SK-N-SH (cell line): ENCODE data around the gene LDHA.

Source experiments
- NFIC ChIP-seq: IDR thresholded peaks from 2 replicates; pipeline ENCODE4 v1.4.0; 2012; ENCODE audit warnings: borderline replicate concordance
- POLR2AphosphoS5 ChIP-seq: IDR thresholded peaks from 2 replicates; pipeline ENCODE4 v1.6.1; 2012; ENCODE audit warnings: low read depth, low read length
- RAD21 ChIP-seq: IDR thresholded peaks from 2 replicates; pipeline ENCODE4 v1.6.1; 2012; ENCODE audit warnings: mild to moderate bottlenecking, low read length
- RFX5 ChIP-seq: IDR thresholded peaks from 2 replicates; pipeline ENCODE4 v1.6.1; 2012; ENCODE audit warnings: mild to moderate bottlenecking, improper control_type of control experiment, low read length
- SIN3A ChIP-seq: IDR thresholded peaks from 2 replicates; pipeline ENCODE4 v1.6.1; 2012; ENCODE audit warnings: low read depth, mild to moderate bottlenecking, low read length, moderate library complexity, borderline replicate concordance
- TAF1 ChIP-seq: IDR thresholded peaks from 2 replicates; pipeline ENCODE4 v1.6.1; 2012; ENCODE audit warnings: low read depth, mild to moderate bottlenecking, low read length, moderate library complexity, borderline replicate concordance
- TF ChIP-seq, protein P1 (sequence below): fragments of 200-600 bp; sonication (generic); IDR thresholded peaks from 2 replicates; pipeline ENCODE4 v1.6.1; 2017; ENCODE audit warnings: antibody characterized with exemption, mild to moderate bottlenecking, moderate library complexity
- TF ChIP-seq, protein P2 (sequence below): IDR thresholded peaks from 2 replicates; pipeline ENCODE4 v1.4.0; 2012; ENCODE audit warnings: low read depth, borderline replicate concordance

DNA sequence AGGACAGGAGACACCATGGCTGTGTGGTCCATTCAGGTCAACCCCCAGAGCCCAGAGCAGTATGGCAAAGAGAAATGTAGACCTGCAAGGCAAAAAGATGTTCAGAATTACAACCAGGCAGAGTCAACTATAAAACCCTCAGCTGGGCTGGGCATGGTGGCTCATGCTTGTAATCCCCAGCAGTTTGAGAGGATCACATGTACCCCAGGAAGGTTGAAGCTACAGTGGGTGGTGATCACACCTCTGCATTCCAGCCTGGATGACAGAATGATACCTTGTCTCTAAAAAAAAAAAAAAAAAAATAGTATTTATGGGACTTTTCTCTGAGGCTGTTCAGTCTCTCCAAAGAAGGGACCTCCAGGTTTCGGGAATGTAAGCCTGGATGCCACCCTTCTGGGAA, 18.4 kb upstream of the LDHA start:
- TF ChIP-seq POLR2AphosphoS5 (no peak), SIN3A (no peak), RFX5 (no peak), NFIC (no peak), RAD21 (no peak), TAF1 (no peak)
- TF ChIP-seq, protein P1, sequence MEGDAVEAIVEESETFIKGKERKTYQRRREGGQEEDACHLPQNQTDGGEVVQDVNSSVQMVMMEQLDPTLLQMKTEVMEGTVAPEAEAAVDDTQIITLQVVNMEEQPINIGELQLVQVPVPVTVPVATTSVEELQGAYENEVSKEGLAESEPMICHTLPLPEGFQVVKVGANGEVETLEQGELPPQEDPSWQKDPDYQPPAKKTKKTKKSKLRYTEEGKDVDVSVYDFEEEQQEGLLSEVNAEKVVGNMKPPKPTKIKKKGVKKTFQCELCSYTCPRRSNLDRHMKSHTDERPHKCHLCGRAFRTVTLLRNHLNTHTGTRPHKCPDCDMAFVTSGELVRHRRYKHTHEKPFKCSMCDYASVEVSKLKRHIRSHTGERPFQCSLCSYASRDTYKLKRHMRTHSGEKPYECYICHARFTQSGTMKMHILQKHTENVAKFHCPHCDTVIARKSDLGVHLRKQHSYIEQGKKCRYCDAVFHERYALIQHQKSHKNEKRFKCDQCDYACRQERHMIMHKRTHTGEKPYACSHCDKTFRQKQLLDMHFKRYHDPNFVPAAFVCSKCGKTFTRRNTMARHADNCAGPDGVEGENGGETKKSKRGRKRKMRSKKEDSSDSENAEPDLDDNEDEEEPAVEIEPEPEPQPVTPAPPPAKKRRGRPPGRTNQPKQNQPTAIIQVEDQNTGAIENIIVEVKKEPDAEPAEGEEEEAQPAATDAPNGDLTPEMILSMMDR, result no peak
- TF ChIP-seq, protein P2, sequence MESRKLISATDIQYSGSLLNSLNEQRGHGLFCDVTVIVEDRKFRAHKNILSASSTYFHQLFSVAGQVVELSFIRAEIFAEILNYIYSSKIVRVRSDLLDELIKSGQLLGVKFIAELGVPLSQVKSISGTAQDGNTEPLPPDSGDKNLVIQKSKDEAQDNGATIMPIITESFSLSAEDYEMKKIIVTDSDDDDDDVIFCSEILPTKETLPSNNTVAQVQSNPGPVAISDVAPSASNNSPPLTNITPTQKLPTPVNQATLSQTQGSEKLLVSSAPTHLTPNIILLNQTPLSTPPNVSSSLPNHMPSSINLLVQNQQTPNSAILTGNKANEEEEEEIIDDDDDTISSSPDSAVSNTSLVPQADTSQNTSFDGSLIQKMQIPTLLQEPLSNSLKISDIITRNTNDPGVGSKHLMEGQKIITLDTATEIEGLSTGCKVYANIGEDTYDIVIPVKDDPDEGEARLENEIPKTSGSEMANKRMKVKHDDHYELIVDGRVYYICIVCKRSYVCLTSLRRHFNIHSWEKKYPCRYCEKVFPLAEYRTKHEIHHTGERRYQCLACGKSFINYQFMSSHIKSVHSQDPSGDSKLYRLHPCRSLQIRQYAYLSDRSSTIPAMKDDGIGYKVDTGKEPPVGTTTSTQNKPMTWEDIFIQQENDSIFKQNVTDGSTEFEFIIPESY, result no peak
